Kidney epithelial cell (primary cell): ENCODE measurements around the gene ETV2. TPM values are rescaled to one million over a fixed set of nuclear protein-coding genes. Genes with fewer than 3 reads are reported as not detected.
A peak's percentile ranks its signal among the peaks of the same experiment; 100 is the strongest.

ENCODE experiments used
- DNase-seq: peaks from one replicate; pipeline ENCODE4 v3.0.0-alpha.2; 2010; ENCODE audit warnings: low read depth
- H3K27me3 ChIP-seq: 2 replicates; pipeline ENCODE4 v1.6.0; 2011; ENCODE audit warnings: low read length; ENCODE audit not compliant: control insufficient read depth, insufficient read depth
- H3K36me3 ChIP-seq: 2 replicates; pipeline ENCODE4 v1.5.1; 2011; ENCODE audit warnings: low read length; ENCODE audit not compliant: control insufficient read depth, insufficient read depth
- H3K4me3 ChIP-seq: 2 replicates; pipeline ENCODE4 v1.5.1; 2011; ENCODE audit warnings: low read depth, mild to moderate bottlenecking, control low read depth, low read length
- CTCF ChIP-seq: IDR thresholded peaks from 2 replicates; pipeline ENCODE4 v1.5.1; 2011; ENCODE audit warnings: mild to moderate bottlenecking, moderate library complexity, low read length, control low read depth, inconsistent platforms; ENCODE audit not compliant: insufficient read depth, poor library complexity, severe bottlenecking
- total RNA-seq: library from RNA; depleted of rRNA; stranded (reverse); fragments of >200 nt; gene quantifications from 2 replicates; pipeline ENCODE4 v1.2.3, GENCODE V29; 2015

Gene ETV2
- total RNA-seq, 1 donor from 2014 or later = not detected

- no peak for TF ChIP-seq CTCF
- no peaks in the 10 kb centered on the region for H3K36me3 ChIP-seq
- H3K27me3 ChIP-seq = no peaks in the 10 kb centered on the region
- DNase-seq = no peak
- peak overlapping the region; percentile 44 for H3K4me3 ChIP-seq
These were observed 2.0 kb downstream of the ETV2 start for GRCh38 chr19:35643255-35644205.

- no peaks in the 10 kb centered on the region for H3K27me3 ChIP-seq
- peak; percentile 77 for DNase-seq
- H3K36me3 ChIP-seq = no peaks in the 10 kb centered on the region
- no peak for TF ChIP-seq CTCF
- peak overlapping the region; percentile 44 for H3K4me3 ChIP-seq
These were observed 2.9 kb downstream of the ETV2 start for GRCh38 chr19:35644206-35644986.

- no peaks in the 10 kb centered on the region for H3K27me3 ChIP-seq
- no peaks in the 10 kb centered on the region for H3K36me3 ChIP-seq
- peak overlapping the region; percentile 30 for H3K4me3 ChIP-seq
- no peak for DNase-seq
- TF ChIP-seq CTCF = no peak
These were observed 3.6 kb downstream of the ETV2 start for GRCh38 chr19:35644987-35645679.

GRCh38 chr19:35645680-35646511 is 4.4 kb downstream of the ETV2 start:
- no peaks in the 10 kb centered on the region for H3K36me3 ChIP-seq
- no peak for DNase-seq
- H3K4me3 ChIP-seq = no peak overlapping the region
- TF ChIP-seq CTCF = no peak
- H3K27me3 ChIP-seq = no peaks in the 10 kb centered on the region
